Keratinocyte (primary cell): ENCODE results near the gene PI4KA.

ENCODE experiments used
- EZH2 ChIP-seq: IDR thresholded peaks from one replicate; pipeline ENCODE4 v1.6.1; 2012; ENCODE audit warnings: inconsistent platforms, mild to moderate bottlenecking, low read length, moderate library complexity
- TF ChIP-seq, protein P1 (sequence below), 3 experiments: IDR thresholded peaks in 1 of 3; conservative IDR thresholded peaks in 1 of 3; optimal IDR thresholded peaks in 1 of 3; 2 replicates in 2 of 3; 3 replicates in 1 of 3; pipeline versions ENCODE3 to v1.5.1; 2011; ENCODE audit warnings: low read length in 3 of 3, mild to moderate bottlenecking in 3 of 3, moderate library complexity in 2 of 3, control low read depth in 1 of 3, inconsistent platforms in 1 of 3; ENCODE audit not compliant: insufficient read depth in 2 of 3; ENCODE audit errors: extremely low read depth in 1 of 3

DNA sequence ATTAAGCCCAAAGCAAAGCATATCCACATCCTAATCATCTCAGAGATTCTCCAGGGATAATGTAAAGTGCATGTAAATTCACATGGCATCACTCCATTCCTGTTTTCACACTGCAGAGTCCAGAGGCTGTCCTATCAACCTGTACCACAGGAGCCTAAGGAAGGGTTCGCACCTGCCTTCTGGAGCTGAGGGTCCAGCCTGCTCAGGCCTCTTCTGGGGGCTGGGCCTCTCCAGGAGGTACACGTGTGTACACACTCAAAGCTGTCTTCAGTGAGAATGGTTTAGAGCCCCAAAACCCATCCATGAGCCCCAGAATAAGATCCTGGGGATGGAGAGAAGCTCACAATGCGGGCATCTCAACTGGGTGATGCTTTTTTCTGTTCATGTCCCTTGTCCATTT lies 23.9 kb downstream of the PI4KA start:
- TF ChIP-seq, protein P1, sequence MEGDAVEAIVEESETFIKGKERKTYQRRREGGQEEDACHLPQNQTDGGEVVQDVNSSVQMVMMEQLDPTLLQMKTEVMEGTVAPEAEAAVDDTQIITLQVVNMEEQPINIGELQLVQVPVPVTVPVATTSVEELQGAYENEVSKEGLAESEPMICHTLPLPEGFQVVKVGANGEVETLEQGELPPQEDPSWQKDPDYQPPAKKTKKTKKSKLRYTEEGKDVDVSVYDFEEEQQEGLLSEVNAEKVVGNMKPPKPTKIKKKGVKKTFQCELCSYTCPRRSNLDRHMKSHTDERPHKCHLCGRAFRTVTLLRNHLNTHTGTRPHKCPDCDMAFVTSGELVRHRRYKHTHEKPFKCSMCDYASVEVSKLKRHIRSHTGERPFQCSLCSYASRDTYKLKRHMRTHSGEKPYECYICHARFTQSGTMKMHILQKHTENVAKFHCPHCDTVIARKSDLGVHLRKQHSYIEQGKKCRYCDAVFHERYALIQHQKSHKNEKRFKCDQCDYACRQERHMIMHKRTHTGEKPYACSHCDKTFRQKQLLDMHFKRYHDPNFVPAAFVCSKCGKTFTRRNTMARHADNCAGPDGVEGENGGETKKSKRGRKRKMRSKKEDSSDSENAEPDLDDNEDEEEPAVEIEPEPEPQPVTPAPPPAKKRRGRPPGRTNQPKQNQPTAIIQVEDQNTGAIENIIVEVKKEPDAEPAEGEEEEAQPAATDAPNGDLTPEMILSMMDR (optimal IDR thresholded peaks at IDR 0.05 in 1 of 3, IDR thresholded peaks at IDR 0.05 in 1 of 3, conservative IDR thresholded peaks at IDR 0.05 in 1 of 3; ENCODE audit: extremely low read depth in 1 of 3, insufficient read depth in 2 of 3, low read length in 3 of 3): no peak
- TF ChIP-seq EZH2: no peak
